ENCODE data around the gene SEPTIN1.
"Not testable (repeated sequence)": the region's sequence is repeated elsewhere in the genome, so short reads cannot be mapped to it uniquely, and the experiment has no call there.

The SEPTIN1 gene

GRCh38 chr16:30406795-30407101 is 24.4 kb upstream of the SEPTIN1 start:
- in situ Hi-C loops (cut with MboI; ENCODE audit: low sequenced_read_pairs) = loop anchor here (25.0 kb wide), 1 partner anchor 294 kb away; the partner anchor contains the start of genes GDPD3 and MAPK3

GRCh38 chr16:30401768-30402425 is 19.5 kb upstream of the SEPTIN1 start:
- in situ Hi-C loops (cut with MboI; ENCODE audit: low sequenced_read_pairs) = loop anchor here (25.0 kb wide), 1 partner anchor 290 kb away; the partner anchor contains the start of genes GDPD3 and MAPK3

- in situ Hi-C loops (cut with MboI; ENCODE audit: low sequenced_read_pairs) = loop anchor here (25.0 kb wide), 1 partner anchor 287 kb away; the partner anchor contains the start of genes GDPD3 and MAPK3
These were observed 17.2 kb upstream of the SEPTIN1 start for GRCh38 chr16:30399435-30400186.

GRCh38 chr16:30398661-30399434 is 16.5 kb upstream of the SEPTIN1 start:
- in situ Hi-C loops (cut with MboI; ENCODE audit: low sequenced_read_pairs) = no loop called here

GRCh38 chr16:30397776-30398660 is 15.7 kb upstream of the SEPTIN1 start:
- in situ Hi-C loops (cut with MboI; ENCODE audit: low sequenced_read_pairs) = no loop called here

GRCh38 chr16:30397056-30397455 is 14.7 kb upstream of the SEPTIN1 start:
- in situ Hi-C loops (cut with MboI; ENCODE audit: low sequenced_read_pairs) = no loop called here

- in situ Hi-C loops (cut with MboI; ENCODE audit: low sequenced_read_pairs) = not testable (repeated sequence)
These were observed 14.3 kb upstream of the SEPTIN1 start for GRCh38 chr16:30396627-30397026.

GRCh38 chr16:30395992-30396585 is 13.7 kb upstream of the SEPTIN1 start:
- in situ Hi-C loops (cut with MboI; ENCODE audit: low sequenced_read_pairs) = no loop called here

- in situ Hi-C loops (cut with MboI; ENCODE audit: low sequenced_read_pairs) = no loop called here
These were observed 13.0 kb upstream of the SEPTIN1 start, which contains the start of gene ZNF48 for GRCh38 chr16:30395155-30395991. Gene ZNF48, plus strand, starts transcription at chr16:30395420. Its CDS starts 375 bp downstream, at chr16:30395795.

- in situ Hi-C loops (cut with MboI; ENCODE audit: low sequenced_read_pairs) = no loop called here
These were observed 12.3 kb upstream of the SEPTIN1 start for GRCh38 chr16:30394592-30395154.

- in situ Hi-C loops (cut with MboI; ENCODE audit: low sequenced_read_pairs) = no loop called here
These were observed 1.2 kb upstream of the SEPTIN1 start for GRCh38 chr16:30383521-30383920.

- in situ Hi-C loops (cut with MboI; ENCODE audit: low sequenced_read_pairs) = no loop called here
These were observed 895 bp downstream of the SEPTIN1 start for GRCh38 chr16:30381291-30382041.

- in situ Hi-C loops (cut with MboI; ENCODE audit: low sequenced_read_pairs) = no loop called here
These were observed 1.6 kb downstream of the SEPTIN1 start for GRCh38 chr16:30380803-30381208.

GRCh38 chr16:30380072-30380802 is 2.1 kb downstream of the SEPTIN1 start:
- in situ Hi-C loops (cut with MboI; ENCODE audit: low sequenced_read_pairs) = no loop called here

GRCh38 chr16:30379158-30379783 is 3.1 kb downstream of the SEPTIN1 start:
- in situ Hi-C loops (cut with MboI; ENCODE audit: low sequenced_read_pairs) = no loop called here

- in situ Hi-C loops (cut with MboI; ENCODE audit: low sequenced_read_pairs) = no loop called here
These were observed 3.9 kb downstream of the SEPTIN1 start for GRCh38 chr16:30378236-30379157.
